ENCODE measurements around the gene TMCO5A. TPM values are rescaled to one million over a fixed set of nuclear protein-coding genes. Genes with fewer than 3 reads are reported as not detected.

TMCO5A gene
- total RNA-seq, 4 donors from 2014 or later, result not detected

GRCh38 chr15:37981775-37982174 is 47.3 kb downstream of the TMCO5A start:
- no peak for TF ChIP-seq CTCF (IDR thresholded peaks at IDR 0.05)
- TF ChIP-seq POLR2AphosphoS5 (IDR thresholded peaks at IDR 0.05), result no peak
- TF ChIP-seq EP300 (IDR thresholded peaks at IDR 0.05), result no peak
- no peak for TF ChIP-seq POLR2A (IDR thresholded peaks at IDR 0.05)
- Histone ChIP-seq H3K27me3 (no peaks in the 10 kb centered on the region), H3K27ac (no peak overlapping the region), H3K4me3 (no peak overlapping the region), H3K4me1 (no peaks in the 10 kb centered on the region), H3K36me3 (no peaks in the 10 kb centered on the region), H3K9me3 (no peaks in the 10 kb centered on the region)
- 38% methylated on average over 3 of the region's 3 CpGs for WGBS
- DNase-seq (ENCODE audit: low spot score in 2 of 2), result no peak

GRCh38 chr15:37984368-37984767 is 49.9 kb downstream of the TMCO5A start:
- Histone ChIP-seq H3K4me1 (no peaks in the 10 kb centered on the region), H3K9me3 (no peaks in the 10 kb centered on the region), H3K36me3 (no peaks in the 10 kb centered on the region), H3K27me3 (no peaks in the 10 kb centered on the region), H3K27ac (no peak overlapping the region), H3K4me3 (no peak overlapping the region)
- DNase-seq (ENCODE audit: low spot score in 2 of 2), result no peak
- TF ChIP-seq POLR2AphosphoS5 (IDR thresholded peaks at IDR 0.05), result no peak
- TF ChIP-seq CTCF (IDR thresholded peaks at IDR 0.05), result no peak
- no peak for TF ChIP-seq POLR2A (IDR thresholded peaks at IDR 0.05)
- no peak for TF ChIP-seq EP300 (IDR thresholded peaks at IDR 0.05)
- 63% methylated on average over 1 of the region's 1 CpG for WGBS

GRCh38 chr15:37995461-37996347 is 61.3 kb downstream of the TMCO5A start:
- no peak for TF ChIP-seq EP300 (IDR thresholded peaks at IDR 0.05)
- TF ChIP-seq CTCF (IDR thresholded peaks at IDR 0.05), result peak; percentile 46 to 72
- H3K4me1 ChIP-seq, result peaks cover 12% of the 10 kb centered on the region
- no peaks in the 10 kb centered on the region for H3K27me3 ChIP-seq
- peak overlapping the region; percentile 2 for H3K4me3 ChIP-seq
- no peaks in the 10 kb centered on the region for H3K36me3 ChIP-seq
- WGBS, result 13% methylated on average over 8 of the region's 8 CpGs
- no peak for DNase-seq (ENCODE audit: low spot score in 2 of 2)
- H3K27ac ChIP-seq, result no peak overlapping the region
- H3K9me3 ChIP-seq, result no peaks in the 10 kb centered on the region
